Neutrophil (primary cell): ENCODE data around the gene DIABLO.

Source experiments
- H3K27ac ChIP-seq: fragments of 200-600 bp; sonication (generic); 2 replicates; pipeline ENCODE4 v1.5.1; 2016; ENCODE audit warnings: mild to moderate bottlenecking, moderate library complexity
- H3K27me3 ChIP-seq: fragments of 200-600 bp; sonication (generic); 2 replicates; pipeline ENCODE4 v1.6.0; 2016; ENCODE audit warnings: mild to moderate bottlenecking
- H3K36me3 ChIP-seq: fragments of 200-600 bp; sonication (generic); 2 replicates; pipeline ENCODE4 v1.5.1; 2017
- H3K4me1 ChIP-seq, 2 experiments: fragments of 200-600 bp in 1 of 2; sonication (generic) in 1 of 2; 1 replicate in 1 of 2; 2 replicates in 1 of 2; pipeline versions ENCODE4 v1.5.1 to v1.6.1; 2013 to 2016; ENCODE audit warnings: low read depth in 1 of 2, low read length in 1 of 2, mild to moderate bottlenecking in 1 of 2, moderate library complexity in 1 of 2; ENCODE audit not compliant: control insufficient read depth in 1 of 2, insufficient read depth in 1 of 2
- H3K4me3 ChIP-seq, 2 experiments: fragments of 200-600 bp in 1 of 2; sonication (generic) in 1 of 2; 1 replicate in 1 of 2; 2 replicates in 1 of 2; pipeline ENCODE4 v1.5.1; 2013 to 2016; ENCODE audit warnings: low read depth in 1 of 2, low read length in 1 of 2, mild to moderate bottlenecking in 1 of 2, moderate library complexity in 1 of 2
- H3K9me3 ChIP-seq: fragments of 200-600 bp; sonication (generic); 2 replicates; pipeline ENCODE4 v1.5.1; 2016
- TF ChIP-seq, protein P1 (sequence below): fragments of 200-600 bp; sonication (generic); IDR thresholded peaks from 2 replicates; pipeline ENCODE4 v1.5.1; 2016; ENCODE audit warnings: antibody characterized with exemption

The DIABLO gene

DNA sequence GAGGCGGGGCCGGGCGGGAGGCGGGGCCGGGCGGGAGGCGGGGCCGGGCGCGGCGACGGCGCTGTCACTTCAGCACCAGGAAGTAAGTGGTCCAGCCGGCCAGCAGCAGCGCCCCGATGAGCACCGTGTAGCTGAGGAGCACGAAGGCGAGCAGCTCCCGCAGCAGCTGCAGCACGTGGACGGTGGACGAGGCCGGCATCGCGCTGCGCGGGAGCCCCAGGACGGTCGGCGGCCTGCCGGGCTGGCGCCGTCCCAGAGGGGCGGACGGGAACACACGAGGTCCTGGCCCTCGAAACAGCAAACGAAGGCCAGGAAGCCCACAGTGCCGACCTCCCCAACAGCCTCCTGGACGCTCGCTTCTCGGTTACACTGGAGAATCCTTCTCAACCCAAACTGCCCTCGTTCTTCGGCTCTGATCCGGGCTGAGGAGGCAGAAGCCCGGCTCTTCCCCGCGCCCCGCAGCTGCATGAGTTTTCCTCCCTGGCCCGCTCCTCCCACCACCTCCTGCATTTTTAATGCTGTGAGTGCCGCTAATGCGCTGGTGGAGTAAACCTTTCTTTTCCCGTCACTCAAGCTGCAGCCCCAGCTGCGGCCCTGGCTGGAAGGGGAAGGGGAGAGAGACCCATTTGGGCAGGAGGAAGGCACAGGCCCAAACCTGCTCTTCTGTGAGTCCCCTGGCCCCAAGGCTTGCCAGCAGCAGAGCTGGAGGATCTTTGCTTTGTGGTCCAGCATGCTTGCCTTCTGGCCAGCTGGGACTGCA lies 694 bp upstream of the DIABLO start:
- Histone ChIP-seq H3K4me1 (peaks cover 23 to 24% of the 10 kb centered on the region in 2 experiments), H3K36me3 (peaks cover 50% of the 10 kb centered on the region)

GRCh38 chr12:122216445-122216844 lies 9.4 kb downstream of the DIABLO start:
- Histone ChIP-seq H3K4me1 (no peaks in the 10 kb centered on the region), H3K27me3 (no peaks in the 10 kb centered on the region), H3K27ac (no peak overlapping the region), H3K36me3 (peaks cover 93% of the 10 kb centered on the region), H3K4me3 (no peak overlapping the region), H3K9me3 (no peaks in the 10 kb centered on the region)
- TF ChIP-seq, protein P1, sequence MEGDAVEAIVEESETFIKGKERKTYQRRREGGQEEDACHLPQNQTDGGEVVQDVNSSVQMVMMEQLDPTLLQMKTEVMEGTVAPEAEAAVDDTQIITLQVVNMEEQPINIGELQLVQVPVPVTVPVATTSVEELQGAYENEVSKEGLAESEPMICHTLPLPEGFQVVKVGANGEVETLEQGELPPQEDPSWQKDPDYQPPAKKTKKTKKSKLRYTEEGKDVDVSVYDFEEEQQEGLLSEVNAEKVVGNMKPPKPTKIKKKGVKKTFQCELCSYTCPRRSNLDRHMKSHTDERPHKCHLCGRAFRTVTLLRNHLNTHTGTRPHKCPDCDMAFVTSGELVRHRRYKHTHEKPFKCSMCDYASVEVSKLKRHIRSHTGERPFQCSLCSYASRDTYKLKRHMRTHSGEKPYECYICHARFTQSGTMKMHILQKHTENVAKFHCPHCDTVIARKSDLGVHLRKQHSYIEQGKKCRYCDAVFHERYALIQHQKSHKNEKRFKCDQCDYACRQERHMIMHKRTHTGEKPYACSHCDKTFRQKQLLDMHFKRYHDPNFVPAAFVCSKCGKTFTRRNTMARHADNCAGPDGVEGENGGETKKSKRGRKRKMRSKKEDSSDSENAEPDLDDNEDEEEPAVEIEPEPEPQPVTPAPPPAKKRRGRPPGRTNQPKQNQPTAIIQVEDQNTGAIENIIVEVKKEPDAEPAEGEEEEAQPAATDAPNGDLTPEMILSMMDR: no peak

More for the DNA sequence above, 694 bp upstream of the DIABLO start:
- H3K27me3 ChIP-seq: no peaks in the 10 kb centered on the region
- peak overlapping the region; percentile 74 to 92 for H3K4me3 ChIP-seq
- no peaks in the 10 kb centered on the region for H3K9me3 ChIP-seq
- H3K27ac ChIP-seq: peak overlapping the region; percentile 93
- TF ChIP-seq, protein P1: no peak

- peaks cover 92% of the 10 kb centered on the region for H3K36me3 ChIP-seq
- H3K9me3 ChIP-seq: no peaks in the 10 kb centered on the region
These were observed 10.1 kb downstream of the DIABLO start for GRCh38 chr12:122215771-122216170.

GRCh38 chr12:122208073-122208820 lies 17.6 kb downstream of the DIABLO start:
- Histone ChIP-seq H3K9me3 (no peaks in the 10 kb centered on the region), H3K4me1 (peaks cover under 1 to 14% of the 10 kb centered on the region in 2 experiments), H3K36me3 (peaks cover 68% of the 10 kb centered on the region), H3K27me3 (peaks cover 35% of the 10 kb centered on the region), H3K27ac (no peak overlapping the region), H3K4me3 (no peak overlapping the region)
- TF ChIP-seq, protein P1: no peak

More at GRCh38 chr12:122215771-122216170, 10.1 kb downstream of the DIABLO start:
- Histone ChIP-seq H3K27ac (no peak overlapping the region), H3K4me3 (no peak overlapping the region), H3K4me1 (no peaks in the 10 kb centered on the region), H3K27me3 (no peaks in the 10 kb centered on the region)
- TF ChIP-seq, protein P1: no peak

DNA sequence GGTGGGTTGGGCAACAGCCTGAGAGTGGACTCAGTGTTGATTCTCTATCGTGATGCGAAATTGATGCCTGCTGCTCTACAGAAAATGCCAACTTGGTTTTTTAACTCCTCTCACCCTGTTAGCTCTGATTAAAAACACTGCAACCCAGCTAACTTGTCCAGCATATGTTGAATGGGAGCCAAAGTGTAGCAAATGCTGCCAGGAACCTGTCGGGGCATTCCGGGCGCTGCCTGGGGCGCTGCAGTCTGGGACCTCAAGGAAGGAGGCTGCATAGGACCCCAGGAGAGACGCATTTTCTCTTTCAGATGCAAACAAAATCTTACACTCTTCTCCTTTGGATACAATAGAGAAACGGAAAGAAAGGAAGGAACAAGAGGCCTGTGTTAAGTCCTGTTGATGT lies 18.5 kb downstream of the DIABLO start:
- peaks cover 6 to 17% of the 10 kb centered on the region in 2 experiments for H3K4me1 ChIP-seq
- TF ChIP-seq, protein P1: no peak
- H3K27me3 ChIP-seq: peaks cover 44% of the 10 kb centered on the region
- H3K27ac ChIP-seq: no peak overlapping the region
- peaks cover 59% of the 10 kb centered on the region for H3K36me3 ChIP-seq
- H3K4me3 ChIP-seq: no peak overlapping the region
- no peaks in the 10 kb centered on the region for H3K9me3 ChIP-seq
